Neural cell (in vitro differentiated cells): ENCODE results near the gene CCM2L. TPM values are rescaled to one million over a fixed set of nuclear protein-coding genes. Genes with fewer than 3 reads are reported as not detected.

ENCODE experiments used
- H2AFZ ChIP-seq: fragments of 200-600, 300-800 bp; sonication (generic), shearing (Covaris generic); 2 replicates; pipeline ENCODE4 v1.6.0; 2014; ENCODE audit warnings: low read depth, mild to moderate bottlenecking, antibody characterized with exemption, low read length, moderate library complexity
- H3F3A ChIP-seq: fragments of 200-600 bp; shearing (Covaris generic); 2 replicates; pipeline ENCODE4 v1.6.1; 2016; ENCODE audit warnings: mild to moderate bottlenecking, moderate library complexity, mixed read lengths, antibody characterized with exemption, low read length; ENCODE audit not compliant: insufficient read depth, poor library complexity, severe bottlenecking
- H3K27ac ChIP-seq: fragments of 200-600, 300-800 bp; sonication (generic), shearing (Covaris generic); 2 replicates; pipeline ENCODE4 v1.5.1; 2014; ENCODE audit warnings: mild to moderate bottlenecking, low read length, moderate library complexity
- H3K27me3 ChIP-seq: fragments of 300-800, 200-600 bp; sonication (generic), shearing (Covaris generic); 2 replicates; pipeline ENCODE4 v1.6.0; 2014; ENCODE audit warnings: mild to moderate bottlenecking, low read depth, low read length, moderate library complexity; ENCODE audit not compliant: insufficient read depth
- H3K36me3 ChIP-seq: fragments of 300-800, 200-600 bp; sonication (generic), shearing (Covaris generic); 2 replicates; pipeline ENCODE4 v1.5.1; 2014; ENCODE audit warnings: mild to moderate bottlenecking, antibody characterized with exemption, low read length, moderate library complexity; ENCODE audit not compliant: insufficient read depth
- H3K4me2 ChIP-seq: fragments of 300-800, 200-600 bp; sonication (generic), shearing (Covaris generic); 2 replicates; pipeline ENCODE4 v1.6.0; 2014; ENCODE audit warnings: mild to moderate bottlenecking, low read length
- H3K4me3 ChIP-seq: fragments of 300-800, 200-600 bp; sonication (generic), shearing (Covaris generic); 2 replicates; pipeline ENCODE4 v1.5.1; 2014; ENCODE audit warnings: mild to moderate bottlenecking, low read length, moderate library complexity
- H3K79me2 ChIP-seq: fragments of 200-600 bp; shearing (Covaris generic); replicated peaks from 2 replicates; pipeline ENCODE4 v1.6.0; 2014; ENCODE audit warnings: mild to moderate bottlenecking, low read length, moderate library complexity; ENCODE audit not compliant: insufficient read depth
- H3K9ac ChIP-seq: fragments of 300-800, 200-600 bp; sonication (generic), shearing (Covaris generic); 2 replicates; pipeline ENCODE4 v1.6.1; 2016; ENCODE audit warnings: mild to moderate bottlenecking, low read length, mixed read lengths
- H3K9me2 ChIP-seq: fragments of 200-600 bp; shearing (Covaris generic); 2 replicates; pipeline ENCODE4 v1.6.1; 2016; ENCODE audit warnings: mild to moderate bottlenecking, low read length, mixed read lengths; ENCODE audit not compliant: insufficient read depth
- H3K9me3 ChIP-seq: fragments of 200-600, 300-800 bp; sonication (generic), shearing (Covaris generic); 2 replicates; pipeline ENCODE4 v1.6.1; 2016; ENCODE audit warnings: mild to moderate bottlenecking, mixed run types, low read length, moderate library complexity, mixed read lengths
- H4K20me1 ChIP-seq: fragments of 200-600 bp; shearing (Covaris generic); 2 replicates; pipeline ENCODE4 v1.6.1; 2016; ENCODE audit warnings: mild to moderate bottlenecking, mixed run types; ENCODE audit not compliant: insufficient read depth
- CTCF ChIP-seq: fragments of 450-650 bp; IDR thresholded peaks from 2 replicates; pipeline ENCODE4 v1.5.1; 2014; ENCODE audit warnings: antibody characterized with exemption, mild to moderate bottlenecking, moderate library complexity; ENCODE audit not compliant: poor library complexity, severe bottlenecking
- EP300 ChIP-seq: fragments of 450-650 bp; conservative IDR thresholded peaks from 2 replicates; pipeline ENCODE4 v1.6.1; 2014; ENCODE audit warnings: antibody characterized with exemption, mild to moderate bottlenecking, moderate library complexity; ENCODE audit not compliant: poor library complexity, severe bottlenecking
- EZH2 ChIP-seq: fragments of 200-600, 300-800 bp; shearing (Covaris generic), sonication (generic); IDR thresholded peaks from 2 replicates; pipeline ENCODE4 v1.6.1; 2014; ENCODE audit warnings: antibody characterized with exemption, low read length, borderline replicate concordance, mild to moderate bottlenecking; ENCODE audit not compliant: insufficient read depth, poor library complexity, severe bottlenecking
- MXI1 ChIP-seq: fragments of 450-650 bp; conservative IDR thresholded peaks from 2 replicates; pipeline ENCODE4 v1.6.1; 2014; ENCODE audit warnings: antibody characterized with exemption, mild to moderate bottlenecking; ENCODE audit not compliant: poor library complexity, severe bottlenecking
- POLR2AphosphoS5 ChIP-seq: IDR thresholded peaks from 2 replicates; pipeline ENCODE4 v1.6.1; 2012
- RAD21 ChIP-seq: fragments of 450-650 bp; conservative IDR thresholded peaks from 2 replicates; pipeline ENCODE4 v1.6.1; 2014; ENCODE audit warnings: antibody characterized with exemption, mild to moderate bottlenecking, moderate library complexity
- REST ChIP-seq: IDR thresholded peaks from 2 replicates; pipeline ENCODE4 v1.6.1; 2012; ENCODE audit warnings: borderline replicate concordance
- SMC3 ChIP-seq: fragments of 450-650 bp; conservative IDR thresholded peaks from 2 replicates; pipeline ENCODE4 v1.6.1; 2014; ENCODE audit warnings: antibody characterized with exemption, mild to moderate bottlenecking, moderate library complexity; ENCODE audit not compliant: poor library complexity
- TAF1 ChIP-seq: IDR thresholded peaks from 2 replicates; pipeline ENCODE4 v1.6.1; 2012; ENCODE audit warnings: low read depth
- polyA plus RNA-seq: library from polyadenylated mRNA; depleted of rRNA; stranded (reverse); fragments of >200 nt; gene quantifications from 2 replicates; pipeline ENCODE4 v1.2.3, GENCODE V29; 2014

The CCM2L gene
- polyA plus RNA-seq, 1 donor from 2014 or later, result 3.0 TPM

GRCh38 chr20:31984981-31985471 lies 25.2 kb upstream of the CCM2L start:
- no peaks in the 10 kb centered on the region for H3K79me2 ChIP-seq
- no peaks in the 10 kb centered on the region for H4K20me1 ChIP-seq
- no peaks in the 10 kb centered on the region for H3K9me2 ChIP-seq
- no peak overlapping the region for H3K4me3 ChIP-seq
- H3K36me3 ChIP-seq, result no peaks in the 10 kb centered on the region
- H3F3A ChIP-seq, result no peaks in the 10 kb centered on the region
- H2AFZ ChIP-seq, result no peak overlapping the region
- no peak for TF ChIP-seq MXI1
- H3K27me3 ChIP-seq, result no peaks in the 10 kb centered on the region
- H3K27ac ChIP-seq, result no peak overlapping the region
- no peaks in the 10 kb centered on the region for H3K9me3 ChIP-seq
- no peak overlapping the region for H3K9ac ChIP-seq
- no peak overlapping the region for H3K4me2 ChIP-seq

GRCh38 chr20:31987744-31988143 lies 22.5 kb upstream of the CCM2L start:
- Histone ChIP-seq H4K20me1 (no peaks in the 10 kb centered on the region), H3K4me2 (no peak overlapping the region), H3K27me3 (peaks cover 3% of the 10 kb centered on the region), H2AFZ (no peak overlapping the region), H3K9me3 (no peaks in the 10 kb centered on the region), H3K9me2 (no peaks in the 10 kb centered on the region), H3K9ac (no peak overlapping the region), H3F3A (no peaks in the 10 kb centered on the region), H3K27ac (no peak overlapping the region), H3K36me3 (no peaks in the 10 kb centered on the region), H3K4me3 (no peak overlapping the region), H3K79me2 (no peaks in the 10 kb centered on the region)
- TF ChIP-seq EP300 (no peak), MXI1 (no peak), RAD21 (no peak), CTCF (no peak)

GRCh38 chr20:31988430-31989015 lies 21.7 kb upstream of the CCM2L start:
- no peaks in the 10 kb centered on the region for H3K9me2 ChIP-seq
- TF ChIP-seq MXI1 (no peak), EP300 (no peak), CTCF (no peak), EZH2 (no peak), RAD21 (no peak), POLR2AphosphoS5 (no peak), TAF1 (no peak), SMC3 (no peak), REST (no peak)
- no peak overlapping the region for H3K4me3 ChIP-seq
- no peaks in the 10 kb centered on the region for H3K79me2 ChIP-seq
- H3K4me2 ChIP-seq, result no peak overlapping the region
- no peaks in the 10 kb centered on the region for H3K36me3 ChIP-seq
- H3F3A ChIP-seq, result no peaks in the 10 kb centered on the region
- no peak overlapping the region for H3K9ac ChIP-seq
- H3K9me3 ChIP-seq, result no peaks in the 10 kb centered on the region
- peaks cover 10% of the 10 kb centered on the region for H3K27me3 ChIP-seq
- H3K27ac ChIP-seq, result no peak overlapping the region
- H2AFZ ChIP-seq, result no peak overlapping the region
- peaks cover 4% of the 10 kb centered on the region for H4K20me1 ChIP-seq
